DMS53 treated with DMSO at 0.1 percent for 48 hours (cell line): ENCODE measurements around the gene GPRIN2.
"Not testable (repeated sequence)": the region's sequence is repeated elsewhere in the genome, so short reads cannot be mapped to it uniquely, and the experiment has no call there.

Source experiments
- DNase-seq: peaks from one replicate; lab custom pipeline; 2025; ENCODE audit not compliant: unreplicated experiment; lab: John Stamatoyannopoulos, UW

The GPRIN2 gene

DNA sequence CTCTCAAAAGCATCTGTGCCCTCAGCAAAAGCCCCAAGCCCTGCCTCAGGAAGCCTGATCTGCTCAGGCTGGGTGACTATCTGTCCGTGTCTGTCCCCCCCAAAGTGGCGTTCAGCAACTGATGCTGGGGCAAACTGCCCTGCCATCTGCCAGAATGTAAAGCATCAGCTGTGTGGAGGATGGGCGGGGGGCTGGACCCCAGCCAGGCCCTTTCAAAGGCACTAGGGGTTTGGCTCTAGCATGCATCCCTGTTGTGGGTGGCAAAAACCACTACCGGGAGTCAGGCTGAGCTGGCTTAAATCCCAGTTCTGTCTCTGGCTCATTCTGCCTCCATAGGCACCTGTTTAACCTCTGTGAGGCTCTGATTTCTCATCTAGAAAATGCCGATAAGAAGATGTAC lies 35.5 kb downstream of the GPRIN2 start:
- no peak for DNase-seq

GRCh38 chr10:46520381-46520780 lies 36.1 kb downstream of the GPRIN2 start:
- DNase-seq = no peak

DNA sequence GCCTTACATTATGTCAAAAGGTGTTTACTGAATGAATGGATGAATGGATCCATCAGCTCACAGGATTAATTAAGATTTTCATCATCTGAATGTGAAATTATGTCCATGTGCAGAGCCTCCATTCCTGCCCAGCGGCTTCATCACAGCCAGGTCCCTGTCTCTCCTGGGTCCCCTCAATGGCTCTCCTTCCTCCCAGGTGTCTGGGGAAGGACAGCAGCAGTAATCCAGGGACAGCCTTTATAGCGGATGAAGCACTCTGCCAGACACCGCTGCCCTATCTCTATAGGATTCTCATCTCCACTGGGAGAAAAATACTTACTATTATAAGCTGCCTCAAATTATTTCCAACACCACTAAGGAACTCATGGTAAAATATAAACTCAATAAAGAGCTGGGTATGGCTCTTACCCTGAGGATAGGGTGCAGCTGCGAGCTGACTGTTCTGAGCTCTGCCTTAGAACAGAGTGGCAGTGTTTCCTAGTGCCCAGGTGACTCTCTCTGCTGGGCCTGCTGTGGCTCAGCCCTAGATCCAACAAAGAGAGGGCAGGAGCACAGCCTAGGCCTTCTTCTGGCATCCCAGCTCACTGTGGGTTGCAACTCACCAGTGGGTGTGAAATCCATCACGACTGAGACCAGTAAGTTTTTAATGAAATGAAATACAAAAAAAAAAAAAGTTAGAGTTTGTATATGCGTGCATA lies 38.3 kb downstream of the GPRIN2 start:
- no peak for DNase-seq

DNA sequence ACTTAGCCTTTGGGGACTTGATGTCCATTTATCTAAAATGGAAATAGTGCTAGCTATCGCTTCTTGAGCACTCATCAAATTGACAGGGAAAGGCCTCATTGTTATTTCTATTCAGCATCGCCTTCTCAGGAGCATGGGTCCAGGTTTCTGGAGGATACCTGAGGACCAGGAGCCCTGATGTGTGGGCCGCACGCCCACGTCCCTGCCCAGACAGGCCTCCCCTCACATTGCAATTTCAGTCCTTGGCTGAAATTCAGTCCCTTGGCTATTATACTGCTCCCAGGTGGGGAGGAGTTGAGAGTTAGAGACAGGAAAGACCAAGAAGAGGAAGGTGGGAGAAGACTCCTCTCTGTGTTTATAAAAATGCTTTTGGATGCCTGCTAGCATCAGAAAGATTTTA lies 38.9 kb downstream of the GPRIN2 start:
- no peak for DNase-seq

DNA sequence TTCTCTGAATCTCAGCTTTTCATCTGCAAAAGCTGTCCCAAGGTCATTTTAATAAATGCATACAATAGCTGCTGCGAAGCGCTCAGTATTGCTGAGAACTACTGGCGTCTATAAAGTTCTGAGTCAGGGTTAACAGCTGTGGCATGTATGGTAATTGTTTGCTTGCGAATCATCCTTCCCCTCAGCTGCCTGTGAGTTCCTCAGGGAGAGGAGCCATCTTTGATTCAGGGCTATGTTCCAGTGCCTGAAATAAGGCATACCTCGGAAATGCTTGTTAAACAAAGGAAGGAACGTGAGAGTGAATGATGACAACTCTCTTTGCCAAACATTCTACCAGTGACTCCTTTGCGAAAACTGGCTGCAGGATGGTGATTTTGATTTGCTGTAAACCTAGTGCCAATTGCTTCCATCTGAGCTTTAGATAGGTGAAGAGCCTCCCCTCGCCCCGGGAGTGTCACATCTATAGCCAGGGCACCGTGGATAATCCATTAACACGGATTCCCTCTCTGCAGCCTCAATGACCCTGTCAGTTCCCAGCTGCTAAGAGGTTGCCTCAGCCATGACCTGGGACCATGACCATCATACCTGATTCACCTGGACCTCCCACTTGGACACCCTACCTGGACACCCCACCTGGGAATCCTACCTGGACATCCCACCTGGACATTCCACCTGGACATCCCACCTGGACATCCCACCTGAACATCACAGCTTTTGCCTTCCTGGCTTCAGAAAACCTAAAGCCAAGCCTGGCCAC lies 39.6 kb downstream of the GPRIN2 start:
- no peak for DNase-seq

DNA sequence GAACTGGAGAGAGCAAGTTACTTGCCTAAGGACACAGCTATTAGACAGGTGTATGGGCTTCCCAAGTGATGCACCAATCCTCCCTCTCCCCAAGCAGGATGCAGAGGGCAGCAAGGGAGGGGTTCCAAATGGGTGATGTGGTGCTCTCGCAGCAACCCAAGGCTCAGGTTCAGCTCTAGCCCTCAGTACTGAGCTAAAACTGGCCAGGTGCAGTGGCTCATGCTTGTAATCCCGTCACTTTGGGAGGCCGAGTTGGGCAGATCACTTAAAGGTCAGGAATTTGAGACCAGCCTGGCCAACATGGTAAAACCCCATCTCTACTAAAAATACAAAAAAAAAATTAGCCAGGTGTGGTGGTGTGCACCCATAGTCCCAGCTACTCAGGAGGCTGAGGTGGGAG lies 40.7 kb downstream of the GPRIN2 start:
- no peak for DNase-seq

DNA sequence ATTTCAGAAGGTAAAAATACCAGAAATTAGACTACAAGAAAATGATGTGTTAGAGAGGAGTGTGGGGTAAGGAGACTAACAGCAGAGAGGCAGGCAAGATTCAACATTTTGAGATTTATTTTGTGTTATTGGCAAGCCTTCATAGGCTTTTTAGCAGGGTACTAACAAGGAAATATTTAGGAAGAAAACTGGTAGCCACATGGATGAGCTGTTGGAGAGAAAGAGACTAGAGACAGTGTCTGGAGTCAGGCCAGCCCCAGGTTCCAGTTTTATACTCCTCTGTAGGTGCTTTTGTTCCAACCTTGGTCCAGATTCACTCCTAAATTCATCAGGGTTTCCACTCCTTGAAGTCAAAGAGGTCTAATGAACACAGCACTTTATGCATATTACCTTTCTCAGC lies 41.1 kb downstream of the GPRIN2 start:
- DNase-seq = no peak

DNA sequence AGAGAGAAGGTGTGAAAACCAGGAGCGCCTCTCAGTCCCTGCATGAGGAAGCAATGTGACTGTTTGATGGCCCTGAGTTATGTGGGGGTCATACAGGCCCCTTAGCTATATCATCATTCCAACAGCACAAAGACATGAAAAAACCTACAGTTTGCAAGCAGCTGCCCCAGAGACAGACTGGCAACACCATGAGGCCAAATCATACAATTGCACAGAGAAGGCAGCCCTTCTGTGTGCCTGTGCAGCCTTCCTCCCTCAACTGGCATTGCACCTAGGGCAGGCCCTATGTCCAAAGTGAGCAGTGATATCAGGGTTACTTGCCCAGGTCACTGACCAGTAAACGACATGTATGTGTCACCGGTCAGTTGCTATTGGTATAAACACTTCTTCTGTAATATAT lies 41.6 kb downstream of the GPRIN2 start:
- DNase-seq = no peak

DNA sequence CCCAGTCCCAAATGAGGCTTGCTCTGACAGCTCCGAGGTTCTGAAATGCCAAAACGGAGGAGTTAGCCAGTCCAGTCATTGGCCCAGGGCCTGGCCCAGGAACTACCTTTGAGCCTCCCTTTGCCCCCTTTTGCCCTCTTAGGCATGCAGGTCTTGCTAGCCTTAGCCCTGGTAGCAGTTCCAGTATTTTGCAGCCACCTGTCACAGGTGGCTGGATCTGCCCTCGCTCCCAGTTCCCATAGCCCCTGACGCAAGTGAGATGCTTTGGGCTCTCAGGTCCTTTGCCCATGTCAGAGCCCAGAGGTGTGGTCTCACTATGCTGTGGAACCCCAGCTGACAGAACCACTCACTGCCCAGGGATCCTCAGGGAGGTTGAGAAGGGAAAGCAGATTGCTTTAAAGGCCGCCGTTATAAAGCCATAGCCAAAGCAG lies 42.0 kb downstream of the GPRIN2 start:
- DNase-seq = no peak

DNA sequence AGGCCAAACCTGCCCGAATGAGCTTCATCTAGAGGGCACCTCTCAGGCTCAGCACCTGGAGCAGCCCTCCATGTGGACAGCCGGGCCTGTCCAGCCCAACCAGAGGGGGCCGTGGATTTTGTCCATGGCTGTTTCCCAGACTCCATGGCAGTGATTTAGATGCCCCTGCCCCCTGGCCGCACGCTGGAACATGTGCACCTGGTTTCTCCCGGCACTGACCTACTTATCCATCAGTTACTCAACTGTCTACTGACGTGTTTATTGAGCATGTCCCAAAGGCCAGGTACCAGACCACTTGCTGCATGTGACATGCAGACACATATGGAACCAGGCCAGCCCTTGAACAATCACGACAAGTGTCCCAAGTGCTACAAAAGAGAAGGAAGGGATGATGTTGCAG lies 43.1 kb downstream of the GPRIN2 start:
- not testable (repeated sequence) for DNase-seq

DNA sequence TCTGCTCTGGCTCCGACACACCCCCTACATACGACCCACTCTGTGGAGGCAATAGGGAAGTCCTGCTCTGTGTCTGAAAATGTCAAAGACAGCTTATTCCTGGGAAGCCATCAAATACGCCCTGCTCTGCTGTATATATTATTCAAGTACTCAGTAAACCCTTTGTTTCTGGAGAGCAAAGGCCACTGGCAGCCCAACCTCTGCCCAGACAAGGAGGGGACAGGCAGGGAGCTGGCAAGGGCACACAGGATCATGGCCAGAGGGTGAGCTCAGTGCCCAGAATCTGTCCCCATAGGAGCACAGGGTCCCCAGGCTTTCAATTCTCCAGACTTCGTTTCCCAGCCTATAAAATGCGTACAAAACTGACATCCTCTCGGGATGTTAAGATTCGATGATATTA lies 43.7 kb downstream of the GPRIN2 start:
- DNase-seq = not testable (repeated sequence)

DNA sequence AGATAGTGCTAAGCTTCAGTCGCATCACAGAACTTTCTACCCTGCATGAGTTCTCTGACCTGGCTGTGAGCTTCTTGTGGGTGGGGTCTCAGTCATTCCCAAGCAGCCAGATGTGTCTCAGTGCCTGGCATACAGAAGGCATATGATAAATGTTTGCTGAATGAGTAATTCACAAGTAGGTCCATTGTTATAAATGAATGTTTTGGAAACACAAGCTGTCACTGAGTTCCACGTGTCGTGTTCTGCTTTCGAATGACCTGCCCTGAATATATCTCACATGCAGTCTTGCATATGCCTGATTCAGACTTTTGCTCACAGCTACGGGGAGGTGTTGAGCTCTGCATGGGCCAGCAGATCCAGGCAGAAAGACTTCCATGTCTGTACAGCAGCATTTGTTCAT lies 44.5 kb downstream of the GPRIN2 start:
- DNase-seq = not testable (repeated sequence)
